ENCODE data around the gene SLC39A5. TPM values are rescaled to one million over a fixed set of nuclear protein-coding genes. Genes with fewer than 3 reads are reported as not detected.
"Not testable (repeated sequence)": the region's sequence is repeated elsewhere in the genome, so short reads cannot be mapped to it uniquely, and the experiment has no call there.

SLC39A5 gene
- total RNA-seq, 1 donor from 2014 or later, result 0.76 TPM

- H3K4me1 Mint-ChIP-seq, result no peaks in the 10 kb centered on the region
- H3K27ac Mint-ChIP-seq, result no peak overlapping the region
- H3K27me3 Mint-ChIP-seq (ENCODE audit: low read depth), result no peaks in the 10 kb centered on the region
- no peaks in the 10 kb centered on the region for H3K9me3 Mint-ChIP-seq
- peaks cover 29% of the 10 kb centered on the region for H3K36me3 Mint-ChIP-seq
- no peak for TF ChIP-seq CTCF (IDR thresholded peaks at IDR 0.05; ENCODE audit: unreplicated experiment)
- no peak overlapping the region for H3K4me3 Mint-ChIP-seq
- DNase-seq (ENCODE audit: low spot score in 2 of 2, unreplicated experiment in 2 of 2), result no peak
These were observed 52.7 kb downstream of the SLC39A5 start for GRCh38 chr12:56282579-56282978.

- not testable (repeated sequence) for H3K4me3 Mint-ChIP-seq; H3K9me3 Mint-ChIP-seq; DNase-seq (ENCODE audit: low spot score in 2 of 2, unreplicated experiment in 2 of 2); H3K4me1 Mint-ChIP-seq; H3K27me3 Mint-ChIP-seq (ENCODE audit: low read depth); H3K27ac Mint-ChIP-seq
- peaks cover 25% of the 10 kb centered on the region for H3K36me3 Mint-ChIP-seq
These were observed 54.4 kb downstream of the SLC39A5 start for GRCh38 chr12:56284263-56284662.

- H3K27ac Mint-ChIP-seq, result no peak overlapping the region
These were observed 56.4 kb downstream of the SLC39A5 start for GRCh38 chr12:56286044-56286830.

More at GRCh38 chr12:56286044-56286830, 56.4 kb downstream of the SLC39A5 start:
- no peaks in the 10 kb centered on the region for H3K4me1 Mint-ChIP-seq
- no peaks in the 10 kb centered on the region for H3K27me3 Mint-ChIP-seq (ENCODE audit: low read depth)
- H3K9me3 Mint-ChIP-seq, result no peaks in the 10 kb centered on the region
- TF ChIP-seq CTCF (IDR thresholded peaks at IDR 0.05; ENCODE audit: unreplicated experiment), result no peak
- DNase-seq (ENCODE audit: low spot score in 2 of 2, unreplicated experiment in 2 of 2), result no peak
- H3K36me3 Mint-ChIP-seq, result peaks cover 22% of the 10 kb centered on the region
- no peak overlapping the region for H3K4me3 Mint-ChIP-seq

Other genes starting within 250 kb of the SLC39A5 start
- 37.1 to 38.9 TPM (median 38.1 TPM) in 3 replicates for gene SUOX, start 232.8 kb upstream of the SLC39A5 start, total RNA-seq
- 16.2 to 22.5 TPM (median 18.6 TPM) in 3 replicates for gene IKZF4, start 209.0 kb upstream of the SLC39A5 start, total RNA-seq
- 20.6 to 25.7 TPM (median 25.2 TPM) in 3 replicates for gene RPS26, start 188.1 kb upstream of the SLC39A5 start, total RNA-seq
- gene ERBB3, start 149.9 kb upstream of the SLC39A5 start, total RNA-seq, result 58.2 to 59.1 TPM (median 59.0 TPM) in 3 replicates
- gene PA2G4, start 125.5 kb upstream of the SLC39A5 start, total RNA-seq, result 90.4 to 96.7 TPM (median 91.4 TPM) in 3 replicates
- gene RPL41, start 113.4 kb upstream of the SLC39A5 start, total RNA-seq, result 3,814 to 4,057 TPM (median 4,017 TPM) in 3 replicates
- 7.8 to 9.2 TPM (median 8.0 TPM) in 3 replicates for gene ZC3H10, start 111.8 kb upstream of the SLC39A5 start, total RNA-seq
- gene ESYT1, start 101.8 kb upstream of the SLC39A5 start, total RNA-seq, result 64.7 to 69.4 TPM (median 67.2 TPM) in 3 replicates
- gene MYL6B, start 77.5 kb upstream of the SLC39A5 start, total RNA-seq, result 150 to 151 TPM (median 150 TPM) in 3 replicates
- 800 to 830 TPM (median 827 TPM) in 3 replicates for gene MYL6, start 71.7 kb upstream of the SLC39A5 start, total RNA-seq
- gene SMARCC2, start 40.6 kb upstream of the SLC39A5 start, total RNA-seq, result 158 to 177 TPM (median 171 TPM) in 3 replicates
- gene RNF41, start 8.1 kb upstream of the SLC39A5 start, total RNA-seq, result 47.1 to 49.6 TPM (median 48.1 TPM) in 3 replicates
- 23.5 to 24.4 TPM (median 23.7 TPM) in 3 replicates for gene NABP2, start 5.7 kb upstream of the SLC39A5 start, total RNA-seq
- 60.7 to 63.2 TPM (median 63.1 TPM) in 3 replicates for gene ANKRD52, start 28.3 kb downstream of the SLC39A5 start, total RNA-seq
- 11.0 to 15.3 TPM (median 12.5 TPM) in 3 replicates for gene COQ10A, start 36.9 kb downstream of the SLC39A5 start, total RNA-seq
- gene CS, start 70.3 kb downstream of the SLC39A5 start, total RNA-seq, result 167 to 195 TPM (median 194 TPM) in 3 replicates
- 164 to 174 TPM (median 171 TPM) in 3 replicates for gene CNPY2, start 85.9 kb downstream of the SLC39A5 start, total RNA-seq
- 60.9 to 76.8 TPM (median 66.4 TPM) in 3 replicates for gene PAN2, start 103.9 kb downstream of the SLC39A5 start, total RNA-seq
- gene IL23A, start 108.8 kb downstream of the SLC39A5 start, total RNA-seq, result 0.51 to 0.76 TPM (median 0.72 TPM) in 3 replicates
- 178 to 188 TPM (median 180 TPM) in 3 replicates for gene STAT2, start 130.1 kb downstream of the SLC39A5 start, total RNA-seq
- gene APOF, start 132.8 kb downstream of the SLC39A5 start, total RNA-seq, result not detected in 3 replicates
- gene TIMELESS, start 219.4 kb downstream of the SLC39A5 start, total RNA-seq, result 26.3 to 27.9 TPM (median 27.6 TPM) in 3 replicates
- not detected in 3 replicates for gene MIP, start 224.6 kb downstream of the SLC39A5 start, total RNA-seq
- gene SPRYD4, start 238.5 kb downstream of the SLC39A5 start, total RNA-seq, result 5.7 to 6.0 TPM (median 5.7 TPM) in 3 replicates